ENCODE data around the gene FOXC1. TPM values are rescaled to one million over a fixed set of nuclear protein-coding genes. Genes with fewer than 3 reads are reported as not detected.

Gene FOXC1
- total RNA-seq, 1 donor from 2014 or later: 0.45 TPM

DNA sequence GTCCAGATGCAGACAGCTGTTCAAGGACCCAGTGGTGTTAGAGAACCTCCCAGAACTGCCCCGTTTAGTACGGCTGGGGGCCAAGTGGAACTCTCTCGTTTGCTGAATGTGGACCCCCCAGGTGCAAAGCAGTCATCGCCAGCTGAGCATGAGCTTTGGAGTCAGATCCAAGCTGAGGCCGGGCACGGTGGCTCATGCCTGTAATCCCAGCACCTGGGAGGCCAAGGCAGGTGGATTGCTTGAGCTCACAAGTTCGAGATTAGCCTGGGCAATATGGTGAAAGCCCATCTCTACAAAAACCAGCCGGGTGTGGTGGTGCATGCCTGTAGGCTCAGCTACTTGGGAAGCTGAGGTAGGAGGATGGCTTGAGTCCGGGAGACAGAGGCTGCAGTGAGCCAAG lies 29.7 kb downstream of the FOXC1 start:
- H3K4me1 ChIP-seq: peaks cover 11% of the 10 kb centered on the region
- H3K36me3 Mint-ChIP-seq: no peaks in the 10 kb centered on the region
- H3K4me3 ChIP-seq: no peak overlapping the region
- H3K4me2 ChIP-seq: no peak overlapping the region
- TF ChIP-seq EZH2 (IDR thresholded peaks at IDR 0.05) (no peak), EZH2phosphoT487 (IDR thresholded peaks at IDR 0.05) (no peak), CTCF (IDR thresholded peaks at IDR 0.05) (no peak)
- DNase-seq (ENCODE audit: low spot score): no peak
- H3K9me3 Mint-ChIP-seq: no peaks in the 10 kb centered on the region
- H3K27me3 Mint-ChIP-seq (ENCODE audit: insufficient read depth, low read depth): peaks cover 7% of the 10 kb centered on the region
- H3K4me3 Mint-ChIP-seq: no peak overlapping the region
- no peaks in the 10 kb centered on the region for H3K9me3 ChIP-seq (ENCODE audit: low read depth)
- H3K9ac ChIP-seq: no peak overlapping the region
- H2AFZ ChIP-seq (replicated peaks): no peak overlapping the region
- H3F3A ChIP-seq (ENCODE audit: low read depth): no peaks in the 10 kb centered on the region
- no peaks in the 10 kb centered on the region for H3K36me3 ChIP-seq
- no peak overlapping the region for H3K27ac ChIP-seq
- no peaks in the 10 kb centered on the region for H4K20me1 ChIP-seq (ENCODE audit: low read depth)
- no peaks in the 10 kb centered on the region for H3K79me2 ChIP-seq (ENCODE audit: low read depth)
- H3K27me3 ChIP-seq: no peaks in the 10 kb centered on the region
- no peak overlapping the region for H3K27ac Mint-ChIP-seq
- H3K4me1 Mint-ChIP-seq: peaks cover 29% of the 10 kb centered on the region

GRCh38 chr6:1640476-1640875 lies 30.8 kb downstream of the FOXC1 start:
- Histone ChIP-seq H4K20me1 (ENCODE audit: low read depth) (no peaks in the 10 kb centered on the region), H3K9me3 (ENCODE audit: low read depth) (no peaks in the 10 kb centered on the region), H3K27ac (no peak overlapping the region), H3F3A (ENCODE audit: low read depth) (no peaks in the 10 kb centered on the region), H2AFZ (replicated peaks) (no peak overlapping the region), H3K4me2 (no peak overlapping the region), H3K4me3 (no peak overlapping the region), H3K4me1 (peaks cover 11% of the 10 kb centered on the region), H3K36me3 (no peaks in the 10 kb centered on the region), H3K27me3 (no peaks in the 10 kb centered on the region), H3K9ac (no peak overlapping the region), H3K79me2 (ENCODE audit: low read depth) (no peaks in the 10 kb centered on the region)
- DNase-seq (ENCODE audit: low spot score): no peak
- Mint-ChIP-seq H3K27me3 (ENCODE audit: insufficient read depth, low read depth) (peaks cover 9% of the 10 kb centered on the region), H3K4me3 (no peak overlapping the region), H3K9me3 (no peaks in the 10 kb centered on the region), H3K36me3 (no peaks in the 10 kb centered on the region), H3K4me1 (peaks cover 19% of the 10 kb centered on the region), H3K27ac (no peak overlapping the region)
- TF ChIP-seq EZH2 (IDR thresholded peaks at IDR 0.05) (no peak), EZH2phosphoT487 (IDR thresholded peaks at IDR 0.05) (no peak), CTCF (IDR thresholded peaks at IDR 0.05) (no peak)

- Mint-ChIP-seq H3K27me3 (ENCODE audit: insufficient read depth, low read depth) (peaks cover 7% of the 10 kb centered on the region), H3K36me3 (no peaks in the 10 kb centered on the region), H3K4me3 (no peak overlapping the region), H3K4me1 (peaks cover 11% of the 10 kb centered on the region), H3K9me3 (no peaks in the 10 kb centered on the region), H3K27ac (no peak overlapping the region)
- Histone ChIP-seq H3K4me3 (no peak overlapping the region), H4K20me1 (ENCODE audit: low read depth) (no peaks in the 10 kb centered on the region), H3K9me3 (ENCODE audit: low read depth) (no peaks in the 10 kb centered on the region), H3K79me2 (ENCODE audit: low read depth) (no peaks in the 10 kb centered on the region), H3K27ac (no peak overlapping the region), H3F3A (ENCODE audit: low read depth) (no peaks in the 10 kb centered on the region), H3K4me1 (peaks cover 11% of the 10 kb centered on the region), H3K36me3 (no peaks in the 10 kb centered on the region), H3K9ac (no peak overlapping the region), H2AFZ (replicated peaks) (no peak overlapping the region), H3K4me2 (no peak overlapping the region), H3K27me3 (no peaks in the 10 kb centered on the region)
- DNase-seq (ENCODE audit: low spot score): no peak
- no peak for TF ChIP-seq EZH2 (IDR thresholded peaks at IDR 0.05)
These were observed 31.7 kb downstream of the FOXC1 start for GRCh38 chr6:1641343-1641885.

- no peak overlapping the region for H3K4me3 Mint-ChIP-seq
- no peak overlapping the region for H3K4me2 ChIP-seq
- H3K4me3 ChIP-seq: no peak overlapping the region
- H3K27ac ChIP-seq: no peak overlapping the region
- H3F3A ChIP-seq (ENCODE audit: low read depth): no peaks in the 10 kb centered on the region
- H3K9me3 Mint-ChIP-seq: no peaks in the 10 kb centered on the region
- no peaks in the 10 kb centered on the region for H4K20me1 ChIP-seq (ENCODE audit: low read depth)
- H3K36me3 ChIP-seq: no peaks in the 10 kb centered on the region
- H2AFZ ChIP-seq (replicated peaks): no peak overlapping the region
- DNase-seq (ENCODE audit: low spot score): no peak
- H3K9me3 ChIP-seq (ENCODE audit: low read depth): no peaks in the 10 kb centered on the region
- peaks cover 7% of the 10 kb centered on the region for H3K27me3 Mint-ChIP-seq (ENCODE audit: insufficient read depth, low read depth)
- H3K4me1 Mint-ChIP-seq: peaks cover 11% of the 10 kb centered on the region
- H3K27ac Mint-ChIP-seq: no peak overlapping the region
- peaks cover 11% of the 10 kb centered on the region for H3K4me1 ChIP-seq
- H3K36me3 Mint-ChIP-seq: no peaks in the 10 kb centered on the region
- TF ChIP-seq EZH2 (IDR thresholded peaks at IDR 0.05): no peak
- no peak for TF ChIP-seq EZH2phosphoT487 (IDR thresholded peaks at IDR 0.05)
- no peak for TF ChIP-seq CTCF (IDR thresholded peaks at IDR 0.05)
- no peak overlapping the region for H3K9ac ChIP-seq
- H3K27me3 ChIP-seq: no peaks in the 10 kb centered on the region
- no peaks in the 10 kb centered on the region for H3K79me2 ChIP-seq (ENCODE audit: low read depth)
These were observed 33.4 kb downstream of the FOXC1 start for GRCh38 chr6:1643111-1643510.

Data from neural progenitor cell (in vitro differentiated cells).